CD4-positive, alpha-beta T cell treated with Interleukin-12 subunit alpha and Interleukin-12 subunit beta, for 1 hour (primary cell): ENCODE measurements around the gene HOXB6.

Experiments used
- DNase-seq: peaks from one replicate; pipeline ENCODE4 v3.0.0-alpha.2; 2020

Gene HOXB6

GRCh38 chr17:48577946-48578615 lies 26.7 kb downstream of the HOXB6 start, which contains the start of gene HOXB4:
HOXB4 (minus strand) TSS chr17:48578350; CDS start chr17:48578319, 31 bp downstream.
- DNase-seq, result peak; percentile 75

- no peak for DNase-seq
Observed at GRCh38 chr17:48577330-48577945, 27.3 kb downstream of the HOXB6 start.

GRCh38 chr17:48576479-48577309 lies 28.1 kb downstream of the HOXB6 start:
- DNase-seq, result no peak

- DNase-seq, result no peak
Observed at GRCh38 chr17:48575673-48576478, 28.9 kb downstream of the HOXB6 start.

GRCh38 chr17:48575066-48575582 lies 29.7 kb downstream of the HOXB6 start:
- no peak for DNase-seq

GRCh38 chr17:48574505-48575065 lies 30.2 kb downstream of the HOXB6 start:
- no peak for DNase-seq

- DNase-seq, result no peak
Observed at GRCh38 chr17:48571826-48572417, 32.9 kb downstream of the HOXB6 start.

- DNase-seq, result no peak
Observed at GRCh38 chr17:48571024-48571818, 33.6 kb downstream of the HOXB6 start.

GRCh38 chr17:48570325-48571023 lies 34.3 kb downstream of the HOXB6 start:
- no peak for DNase-seq

GRCh38 chr17:48569674-48570324 lies 35.0 kb downstream of the HOXB6 start:
- no peak for DNase-seq

GRCh38 chr17:48569240-48569582 lies 35.6 kb downstream of the HOXB6 start:
- no peak for DNase-seq

- no peak for DNase-seq
Observed at GRCh38 chr17:48568499-48569239, 36.1 kb downstream of the HOXB6 start.

GRCh38 chr17:48567646-48568354 lies 37.0 kb downstream of the HOXB6 start:
- no peak for DNase-seq

GRCh38 chr17:48567209-48567608 lies 37.6 kb downstream of the HOXB6 start:
- no peak for DNase-seq

- no peak for DNase-seq
Observed at GRCh38 chr17:48566717-48567116, 38.1 kb downstream of the HOXB6 start.

GRCh38 chr17:48565925-48566710 lies 38.7 kb downstream of the HOXB6 start:
- no peak for DNase-seq

GRCh38 chr17:48565022-48565554 lies 39.7 kb downstream of the HOXB6 start:
- DNase-seq, result no peak
